Neuronal stem cell (in vitro differentiated cells): ENCODE data around the gene PATJ.

Experiments
- DNase-seq: peaks from one replicate; pipeline ENCODE4 v3.0.0-alpha.2; 2013; ENCODE audit warnings: low spot score
- H2AFZ ChIP-seq: one replicate; pipeline ENCODE4 v1.6.1; 2013; ENCODE audit warnings: mild to moderate bottlenecking, low read length, inconsistent platforms
- H2AK5ac ChIP-seq: 2 replicates; pipeline ENCODE4 v1.6.1; 2013; ENCODE audit warnings: low read depth, mild to moderate bottlenecking, inconsistent platforms, low read length, moderate library complexity, mixed read lengths
- H2BK120ac ChIP-seq: 2 replicates; pipeline ENCODE4 v1.6.1; 2013; ENCODE audit warnings: low read depth, mild to moderate bottlenecking, inconsistent platforms, low read length, moderate library complexity, mixed read lengths
- H2BK12ac ChIP-seq: one replicate; pipeline ENCODE4 v1.6.1; 2013; ENCODE audit warnings: low read length, inconsistent platforms
- H2BK15ac ChIP-seq: 2 replicates; pipeline ENCODE4 v1.6.1; 2013; ENCODE audit warnings: mild to moderate bottlenecking, low read length, inconsistent platforms, mixed read lengths
- H2BK5ac ChIP-seq: one replicate; pipeline ENCODE4 v1.6.1; 2013; ENCODE audit warnings: inconsistent platforms, mild to moderate bottlenecking, low read length, moderate library complexity
- H3K14ac ChIP-seq: one replicate; pipeline ENCODE4 v1.6.1; 2013; ENCODE audit warnings: low read length, inconsistent platforms
- H3K18ac ChIP-seq: 2 replicates; pipeline ENCODE4 v1.6.1; 2013; ENCODE audit warnings: low read length, inconsistent platforms
- H3K23ac ChIP-seq: 2 replicates; pipeline ENCODE4 v1.6.1; 2013; ENCODE audit warnings: low read depth, mild to moderate bottlenecking, mixed read lengths, low read length, inconsistent platforms; ENCODE audit not compliant: poor library complexity
- H3K27ac ChIP-seq: replicated peaks from 3 replicates; pipeline ENCODE4 v1.5.1; 2013; ENCODE audit warnings: low read length, inconsistent platforms
- H3K27me3 ChIP-seq, 3 experiments: 2 replicates each; pipeline ENCODE4 v1.6.1; 2013; ENCODE audit warnings: low read length in 3 of 3, mild to moderate bottlenecking in 2 of 3, inconsistent platforms in 1 of 3, low read depth in 1 of 3, mixed read lengths in 1 of 3, moderate library complexity in 1 of 3; ENCODE audit not compliant: control insufficient read depth in 3 of 3, insufficient read depth in 3 of 3
- H3K36me3 ChIP-seq, 2 donors: replicated peaks in 1 of 2; 2 replicates each; pipeline ENCODE4 v1.6.1; 2013; ENCODE audit warnings: low read length in 2 of 2; ENCODE audit not compliant: control insufficient read depth in 2 of 2, insufficient read depth in 2 of 2
- H3K4ac ChIP-seq: 2 replicates; pipeline ENCODE4 v1.6.1; 2013; ENCODE audit warnings: inconsistent platforms, mild to moderate bottlenecking, low read length, moderate library complexity
- H3K4me1 ChIP-seq, 2 donors: 1 replicate in 1 of 2; 2 replicates in 1 of 2; pipeline ENCODE4 v1.6.1; 2013; ENCODE audit warnings: low read length in 2 of 2, low read depth in 1 of 2; ENCODE audit not compliant: control insufficient read depth in 2 of 2, insufficient read depth in 1 of 2
- H3K4me2 ChIP-seq: one replicate; pipeline ENCODE4 v1.6.1; 2013; ENCODE audit warnings: mild to moderate bottlenecking, low read length, inconsistent platforms; ENCODE audit not compliant: insufficient read depth, poor library complexity, severe bottlenecking
- H3K4me3 ChIP-seq, 2 donors: 2 replicates each; pipeline ENCODE4 v1.5.1; 2013; ENCODE audit warnings: low read length in 2 of 2, mild to moderate bottlenecking in 2 of 2, inconsistent platforms in 1 of 2, moderate library complexity in 1 of 2
- H3K79me1 ChIP-seq: one replicate; pipeline ENCODE4 v1.6.1; 2013; ENCODE audit warnings: low read depth, mild to moderate bottlenecking, inconsistent platforms, low read length, moderate library complexity
- H3K9ac ChIP-seq: one replicate; pipeline ENCODE4 v1.6.1; 2013; ENCODE audit warnings: mild to moderate bottlenecking, low read depth, low read length, inconsistent platforms; ENCODE audit not compliant: poor library complexity
- H3K9me3 ChIP-seq, 2 donors: replicated peaks in 1 of 2; 2 replicates each; pipeline versions ENCODE3 to v1.6.1; 2013; ENCODE audit warnings: low read length in 2 of 2, mild to moderate bottlenecking in 2 of 2, inconsistent platforms in 1 of 2, low read depth in 1 of 2, mixed read lengths in 1 of 2, moderate library complexity in 1 of 2; ENCODE audit not compliant: control insufficient read depth in 2 of 2, insufficient read depth in 1 of 2
- H4K8ac ChIP-seq: one replicate; pipeline ENCODE4 v1.6.1; 2013; ENCODE audit warnings: low read depth, mild to moderate bottlenecking, inconsistent platforms, low read length, moderate library complexity
- H4K91ac ChIP-seq: one replicate; pipeline ENCODE4 v1.6.1; 2013; ENCODE audit warnings: low read length, low read depth, mild to moderate bottlenecking, inconsistent platforms; ENCODE audit not compliant: poor library complexity
- WGBS, 2 donors: extraction: QIAGEN DNeasy Blood & Tissue Kit; methylation state at CpG; one replicate each; pipeline ENCODE4 v1.1.7; 2013; ENCODE audit warnings: missing lambda C conversion rate in 2 of 2, mixed read lengths in 1 of 2; ENCODE audit not compliant: insufficient read length in 2 of 2, insufficient replicate concordance in 1 of 2; ENCODE audit errors: extremely low coverage in 2 of 2; 5-methylcytosine and 5-hydroxymethylcytosine counted together

PATJ gene

DNA sequence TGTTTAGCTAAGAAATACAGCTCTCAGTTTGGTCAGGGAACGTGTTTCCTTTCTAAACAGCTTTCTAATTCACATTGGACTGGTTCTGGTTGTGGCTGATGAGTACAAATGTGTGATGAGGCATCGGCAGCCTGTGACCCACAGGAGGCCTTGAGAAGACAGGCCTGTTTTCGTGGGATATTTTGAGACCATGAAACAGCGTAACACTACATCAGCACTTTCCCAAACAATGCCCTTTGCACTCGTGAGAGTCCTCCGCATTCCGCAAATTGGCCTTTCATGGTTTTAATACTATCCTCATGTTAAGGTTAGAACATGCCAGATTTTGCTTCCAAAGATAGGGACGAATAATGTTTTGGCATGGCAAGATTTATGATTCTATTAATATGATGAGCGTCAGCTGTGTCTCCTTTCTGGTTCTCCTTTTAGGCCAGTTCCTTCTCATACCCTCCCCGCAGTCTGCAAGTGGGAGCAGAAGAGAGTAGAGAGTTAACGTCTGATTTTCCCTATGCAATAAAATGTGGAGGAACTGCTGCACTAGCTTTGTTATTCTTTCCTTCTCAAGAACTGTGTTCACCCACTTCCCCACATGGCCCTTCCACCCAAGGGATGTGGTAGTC is 368.0 kb downstream of the PATJ start:
- H3K4ac ChIP-seq, result no peak overlapping the region
- H2AK5ac ChIP-seq, result no peak overlapping the region
- no peak overlapping the region for H2BK5ac ChIP-seq
- H3K18ac ChIP-seq, result no peak overlapping the region
- no CpG with 5 or more reads among the region's 11 CpGs for WGBS, 2 donors
- H2AFZ ChIP-seq, result no peak overlapping the region
- no peak for DNase-seq
- no peak overlapping the region for H4K8ac ChIP-seq
- no peak overlapping the region for H3K14ac ChIP-seq
- no peak overlapping the region for H3K4me3 ChIP-seq
- H3K36me3 ChIP-seq, result no peaks in the 10 kb centered on the region
- H3K27me3 ChIP-seq, result no peaks in the 10 kb centered on the region
- no peak overlapping the region for H3K23ac ChIP-seq
- H3K4me2 ChIP-seq, result no peak overlapping the region
- H3K9ac ChIP-seq, result no peak overlapping the region
- H4K91ac ChIP-seq, result no peak overlapping the region
- H2BK15ac ChIP-seq, result no peak overlapping the region
- H3K27ac ChIP-seq, result no peak overlapping the region
- H3K79me1 ChIP-seq, result no peaks in the 10 kb centered on the region
- H2BK120ac ChIP-seq, result no peak overlapping the region
- H3K4me1 ChIP-seq, result no peaks in the 10 kb centered on the region
- no peaks in the 10 kb centered on the region for H3K9me3 ChIP-seq
- no peak overlapping the region for H2BK12ac ChIP-seq

DNA sequence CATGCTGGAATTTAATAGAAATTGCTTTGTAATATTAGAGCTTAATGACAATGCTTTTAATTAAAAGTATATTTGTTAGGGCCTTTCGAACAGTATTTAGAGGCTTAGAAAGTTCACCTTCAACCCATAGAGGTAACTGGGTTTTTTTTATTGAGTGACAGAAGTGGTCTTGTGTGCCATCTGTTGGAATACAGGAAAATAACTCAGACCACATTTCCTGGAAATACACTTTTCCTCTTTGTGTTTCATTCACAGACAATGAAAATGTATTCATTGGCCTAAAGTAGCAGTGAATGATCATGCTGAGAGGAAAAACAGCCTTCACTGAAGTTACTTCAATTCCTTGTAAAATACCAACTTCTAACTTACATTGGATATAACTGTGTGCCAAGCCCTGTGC is 368.8 kb downstream of the PATJ start:
- H2AFZ ChIP-seq, result no peak overlapping the region
- no peak for DNase-seq
- WGBS, 2 donors, result no CpG with 5 or more reads among the region's 1 CpG
- no peak overlapping the region for H4K91ac ChIP-seq
- H3K9me3 ChIP-seq, result no peaks in the 10 kb centered on the region
- no peak overlapping the region for H3K18ac ChIP-seq
- H3K27me3 ChIP-seq, result no peaks in the 10 kb centered on the region
- no peak overlapping the region for H3K4ac ChIP-seq
- H2BK12ac ChIP-seq, result no peak overlapping the region
- H2AK5ac ChIP-seq, result no peak overlapping the region
- no peak overlapping the region for H3K4me2 ChIP-seq
- no peaks in the 10 kb centered on the region for H3K79me1 ChIP-seq
- H3K4me3 ChIP-seq, result no peak overlapping the region
- H2BK5ac ChIP-seq, result no peak overlapping the region
- H3K14ac ChIP-seq, result no peak overlapping the region
- H2BK15ac ChIP-seq, result no peak overlapping the region
- no peaks in the 10 kb centered on the region for H3K4me1 ChIP-seq
- H3K27ac ChIP-seq, result no peak overlapping the region
- H4K8ac ChIP-seq, result no peak overlapping the region
- no peak overlapping the region for H3K9ac ChIP-seq
- no peak overlapping the region for H3K23ac ChIP-seq
- no peak overlapping the region for H2BK120ac ChIP-seq
- no peaks in the 10 kb centered on the region for H3K36me3 ChIP-seq

DNA sequence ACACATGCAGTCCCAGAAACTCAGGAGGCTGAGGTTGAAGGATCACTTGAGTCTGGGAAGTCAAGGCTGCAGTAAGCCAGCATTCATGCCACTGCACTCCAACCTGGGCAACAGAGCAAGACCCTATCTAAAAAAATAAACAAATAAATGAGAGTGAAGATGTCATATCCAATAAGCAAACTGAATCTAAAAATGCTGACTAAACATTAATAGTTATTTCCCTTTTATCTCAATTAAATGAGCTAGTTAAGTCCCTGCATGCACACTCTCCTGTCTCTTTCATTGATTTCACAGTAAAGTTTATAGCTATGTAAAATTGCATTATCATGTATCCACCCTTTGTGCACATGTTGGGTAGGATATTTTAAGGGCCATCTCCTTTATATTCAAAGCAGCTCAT is 371.2 kb downstream of the PATJ start:
- no peak overlapping the region for H2BK5ac ChIP-seq
- no peak overlapping the region for H2BK12ac ChIP-seq
- no peak overlapping the region for H4K91ac ChIP-seq
- H3K4me2 ChIP-seq, result no peak overlapping the region
- H3K79me1 ChIP-seq, result no peaks in the 10 kb centered on the region
- no peak for DNase-seq
- no peak overlapping the region for H3K9ac ChIP-seq
- no peaks in the 10 kb centered on the region for H3K36me3 ChIP-seq
- H3K9me3 ChIP-seq, result no peaks in the 10 kb centered on the region
- H3K14ac ChIP-seq, result no peak overlapping the region
- H3K4me3 ChIP-seq, result no peak overlapping the region
- H3K27ac ChIP-seq, result no peak overlapping the region
- no peak overlapping the region for H2BK15ac ChIP-seq
- H3K18ac ChIP-seq, result no peak overlapping the region
- no peaks in the 10 kb centered on the region for H3K4me1 ChIP-seq
- H3K4ac ChIP-seq, result no peak overlapping the region
- no peak overlapping the region for H2AFZ ChIP-seq
- H4K8ac ChIP-seq, result no peak overlapping the region
- H2AK5ac ChIP-seq, result no peak overlapping the region
- no peak overlapping the region for H3K23ac ChIP-seq
- H3K27me3 ChIP-seq, result no peaks in the 10 kb centered on the region
- no peak overlapping the region for H2BK120ac ChIP-seq

DNA sequence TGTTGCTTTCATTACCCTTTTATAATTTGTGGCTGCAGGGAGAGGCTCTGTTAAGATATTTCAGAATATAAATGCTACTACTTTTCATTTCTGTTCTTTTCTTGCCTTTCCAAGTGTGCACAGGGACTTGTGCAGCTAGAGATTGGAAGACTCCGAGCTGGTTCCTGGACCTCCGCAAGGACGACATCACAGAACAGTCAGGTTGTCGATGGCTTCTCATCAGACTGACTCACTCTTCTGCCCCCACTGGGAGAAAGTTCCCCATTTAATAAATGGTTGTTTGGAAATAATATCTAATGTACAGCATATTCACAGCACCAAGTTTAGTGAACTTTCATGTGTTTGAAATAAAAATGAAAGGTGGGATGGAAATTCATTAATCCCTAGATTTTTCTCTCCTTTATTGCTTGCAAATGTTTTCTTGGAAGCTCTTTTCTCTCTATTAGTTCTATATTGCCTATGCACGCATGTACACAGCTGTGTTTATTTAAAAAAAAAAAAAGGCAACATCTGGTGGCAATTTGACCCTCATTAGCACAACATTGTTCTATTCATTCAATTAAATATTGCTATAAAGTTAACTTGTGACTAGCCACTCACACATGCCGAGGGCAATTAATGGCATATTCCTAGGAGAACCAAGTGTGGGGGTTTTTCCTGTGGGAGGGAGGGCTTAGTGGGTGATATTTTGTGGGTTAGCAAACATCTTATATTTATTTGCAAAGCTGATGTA is 374.9 kb downstream of the PATJ start:
- Histone ChIP-seq H2BK15ac (no peak overlapping the region), H3K27me3 (no peaks in the 10 kb centered on the region), H4K91ac (no peak overlapping the region), H4K8ac (no peak overlapping the region), H3K23ac (no peak overlapping the region), H3K9ac (no peak overlapping the region), H2BK120ac (no peak overlapping the region), H3K4me1 (no peaks in the 10 kb centered on the region), H3K14ac (no peak overlapping the region), H3K79me1 (no peaks in the 10 kb centered on the region), H2AFZ (no peak overlapping the region), H3K4ac (no peak overlapping the region), H3K9me3 (no peaks in the 10 kb centered on the region), H3K18ac (no peak overlapping the region), H3K36me3 (no peaks in the 10 kb centered on the region), H3K27ac (no peak overlapping the region), H2AK5ac (no peak overlapping the region), H3K4me2 (no peak overlapping the region), H2BK12ac (no peak overlapping the region), H3K4me3 (no peak overlapping the region), H2BK5ac (no peak overlapping the region)
- no CpG with 5 or more reads among the region's 6 CpGs for WGBS, 2 donors
- DNase-seq, result no peak
